HEK293 (cell line): Measurements from ENCODE around the gene PID1.

Experiments used
- CTCF ChIA-PET: fragments of 350-600 bp; formaldehyde crosslinking; extraction: SDS; loops from one replicate; lab custom pipeline; 2021; ENCODE audit warnings: antibody characterized with exemption; lab: Yijun Ruan, JAX
- POLR2A ChIA-PET: fragments of 300-600 bp; formaldehyde crosslinking; extraction: SDS; loops from one replicate; lab custom pipeline; 2020; ENCODE audit warnings: antibody characterized with exemption, inconsistent platforms; lab: Yijun Ruan, JAX
- H3K27ac ChIP-seq: fragments of 200-500 bp; sonication (Bioruptor generic); 2 replicates; pipeline ENCODE4 v1.5.1; 2014; ENCODE audit warnings: low read depth, low read length, control low read depth, inconsistent platforms; ENCODE audit errors: extremely low read depth
- H3K36me3 ChIP-seq, 2 experiments: fragments of 200-500 bp in 1 of 2; sonication (Bioruptor generic) in 1 of 2; 1 replicate in 1 of 2; 2 replicates in 1 of 2; pipeline ENCODE4 v1.5.1; 2014 to 2017; ENCODE audit warnings: inconsistent platforms in 2 of 2, low read length in 2 of 2; ENCODE audit not compliant: control insufficient read depth in 2 of 2, insufficient read depth in 1 of 2
- H3K4me1 ChIP-seq: fragments of 200-500 bp; sonication (Bioruptor generic); 2 replicates; pipeline ENCODE4 v1.5.1; 2014; ENCODE audit warnings: mild to moderate bottlenecking, low read length, inconsistent platforms; ENCODE audit not compliant: control insufficient read depth, insufficient read depth
- H3K4me3 ChIP-seq: 2 replicates; pipeline ENCODE4 v1.5.1; 2011; ENCODE audit warnings: low read depth, mild to moderate bottlenecking, control low read depth, low read length, moderate library complexity
- H3K9me3 ChIP-seq: fragments of 200-500 bp; sonication (Bioruptor generic); 2 replicates; pipeline ENCODE4 v1.5.1; 2014; ENCODE audit warnings: low read depth, low read length, inconsistent platforms; ENCODE audit not compliant: control insufficient read depth, insufficient read depth
- CTCF ChIP-seq: fragments of 450-650 bp; formaldehyde crosslinking; IDR thresholded peaks from 2 replicates; pipeline ENCODE4 v1.5.1; 2016; ENCODE audit warnings: missing biosample characterization, missing genetic modification characterization
- HIC1 ChIP-seq: fragments of 450-650 bp; formaldehyde crosslinking; IDR thresholded peaks from 2 replicates; pipeline ENCODE4 v1.5.1; 2016; ENCODE audit warnings: missing biosample characterization, missing genetic modification characterization
- KLF16 ChIP-seq: fragments of 450-650 bp; formaldehyde crosslinking; IDR thresholded peaks from 2 replicates; pipeline ENCODE4 v1.5.1; 2017; ENCODE audit warnings: missing biosample characterization, missing genetic modification characterization
- MYNN ChIP-seq: fragments of 450-650 bp; formaldehyde crosslinking; IDR thresholded peaks from 2 replicates; pipeline ENCODE4 v1.5.1; 2016; ENCODE audit warnings: missing biosample characterization, missing genetic modification characterization, borderline replicate concordance
- RBAK ChIP-seq: fragments of 450-650 bp; formaldehyde crosslinking; IDR thresholded peaks from 2 replicates; pipeline ENCODE4 v1.5.1; 2016; ENCODE audit warnings: missing biosample characterization, missing genetic modification characterization
- TCF7L2 ChIP-seq: IDR thresholded peaks from 2 replicates; pipeline ENCODE4 v1.6.1; 2011; ENCODE audit warnings: low read depth, mild to moderate bottlenecking, inconsistent platforms, low read length, moderate library complexity, borderline replicate concordance
- YY2 ChIP-seq: fragments of 450-650 bp; formaldehyde crosslinking; IDR thresholded peaks from 2 replicates; pipeline ENCODE4 v1.5.1; 2016; ENCODE audit warnings: missing biosample characterization, missing genetic modification characterization
- ZBTB44 ChIP-seq: fragments of 450-650 bp; IDR thresholded peaks from 2 replicates; pipeline ENCODE4 v1.5.1; 2018; ENCODE audit warnings: missing biosample characterization, mild to moderate bottlenecking, missing genetic modification characterization
- ZNF10 ChIP-seq: fragments of 450-650 bp; formaldehyde crosslinking; IDR thresholded peaks from 2 replicates; pipeline ENCODE4 v1.5.1; 2017; ENCODE audit warnings: missing biosample characterization, missing genetic modification characterization
- ZNF121 ChIP-seq: fragments of 450-650 bp; formaldehyde crosslinking; IDR thresholded peaks from 2 replicates; pipeline ENCODE4 v1.5.1; 2016; ENCODE audit warnings: missing biosample characterization, missing genetic modification characterization
- ZNF148 ChIP-seq: fragments of 450-650 bp; formaldehyde crosslinking; IDR thresholded peaks from 2 replicates; pipeline ENCODE4 v1.5.0; 2017; ENCODE audit warnings: missing biosample characterization, missing genetic modification characterization, borderline replicate concordance
- ZNF155 ChIP-seq: fragments of 450-650 bp; formaldehyde crosslinking; IDR thresholded peaks from 2 replicates; pipeline ENCODE4 v1.5.1; 2016; ENCODE audit warnings: missing biosample characterization, missing genetic modification characterization
- ZNF169 ChIP-seq: fragments of 450-650 bp; formaldehyde crosslinking; IDR thresholded peaks from 2 replicates; pipeline ENCODE4 v1.5.1; 2016; ENCODE audit warnings: missing biosample characterization, missing genetic modification characterization
- ZNF174 ChIP-seq: fragments of 450-650 bp; formaldehyde crosslinking; IDR thresholded peaks from 2 replicates; pipeline ENCODE4 v1.5.0; 2017; ENCODE audit warnings: missing biosample characterization, mild to moderate bottlenecking, missing genetic modification characterization
- ZNF292 ChIP-seq: fragments of 450-650 bp; formaldehyde crosslinking; IDR thresholded peaks from 2 replicates; pipeline ENCODE4 v1.5.1; 2016; ENCODE audit warnings: low read depth, missing biosample characterization, missing genetic modification characterization, borderline replicate concordance
- ZNF398 ChIP-seq: fragments of 450-650 bp; formaldehyde crosslinking; IDR thresholded peaks from 2 replicates; pipeline ENCODE4 v1.5.1; 2017; ENCODE audit warnings: missing biosample characterization, missing genetic modification characterization
- ZNF404 ChIP-seq: fragments of 450-650 bp; formaldehyde crosslinking; IDR thresholded peaks from 2 replicates; pipeline ENCODE4 v1.5.1; 2017; ENCODE audit warnings: missing biosample characterization, missing genetic modification characterization
- ZNF416 ChIP-seq: fragments of 450-650 bp; formaldehyde crosslinking; IDR thresholded peaks from 2 replicates; pipeline ENCODE4 v1.5.1; 2016; ENCODE audit warnings: missing biosample characterization, missing genetic modification characterization
- ZNF426 ChIP-seq: fragments of 450-650 bp; formaldehyde crosslinking; IDR thresholded peaks from 2 replicates; pipeline ENCODE4 v1.5.1; 2017; ENCODE audit warnings: missing biosample characterization, missing genetic modification characterization, mild to moderate bottlenecking, inconsistent platforms, moderate library complexity
- ZNF521 ChIP-seq: fragments of 450-650 bp; formaldehyde crosslinking; IDR thresholded peaks from 2 replicates; pipeline ENCODE4 v1.5.1; 2017; ENCODE audit warnings: missing biosample characterization, mild to moderate bottlenecking, missing genetic modification characterization
- ZNF555 ChIP-seq: fragments of 450-650 bp; formaldehyde crosslinking; conservative IDR thresholded peaks from 2 replicates; pipeline ENCODE4 v1.5.1; 2017; ENCODE audit warnings: missing biosample characterization, mild to moderate bottlenecking, missing genetic modification characterization, inconsistent platforms
- ZNF571 ChIP-seq: fragments of 450-650 bp; formaldehyde crosslinking; IDR thresholded peaks from 2 replicates; pipeline ENCODE4 v1.5.0; 2017; ENCODE audit warnings: missing biosample characterization, missing genetic modification characterization
- ZNF776 ChIP-seq: fragments of 450-650 bp; formaldehyde crosslinking; IDR thresholded peaks from 2 replicates; pipeline ENCODE4 v1.5.0; 2017; ENCODE audit warnings: missing biosample characterization, missing genetic modification characterization, borderline replicate concordance
- ZSCAN16 ChIP-seq: fragments of 450-650 bp; formaldehyde crosslinking; IDR thresholded peaks from 2 replicates; pipeline ENCODE4 v1.5.1; 2016; ENCODE audit warnings: missing biosample characterization, missing genetic modification characterization
- ZSCAN30 ChIP-seq: fragments of 450-650 bp; IDR thresholded peaks from 2 replicates; pipeline ENCODE4 v1.5.1; 2018; ENCODE audit warnings: missing biosample characterization, mild to moderate bottlenecking, missing genetic modification characterization, moderate library complexity

Gene PID1

GRCh38 chr2:229137639-229138038 lies 133.4 kb downstream of the PID1 start:
- H3K36me3 ChIP-seq: no peaks in the 10 kb centered on the region
- no peak overlapping the region for H3K27ac ChIP-seq
- H3K4me1 ChIP-seq: no peaks in the 10 kb centered on the region
- no peaks in the 10 kb centered on the region for H3K9me3 ChIP-seq
- TF ChIP-seq ZNF10 (no peak), ZNF398 (tag by site-specific recombination) (no peak), ZBTB44 (tag by site-specific recombination) (no peak), ZNF555 (tag by site-specific recombination) (no peak), ZSCAN30 (tag by site-specific recombination) (no peak), ZSCAN16 (tag by site-specific recombination) (no peak), ZNF404 (tag by site-specific recombination) (no peak), RBAK (tag by site-specific recombination) (no peak), ZNF292 (tag by site-specific recombination) (no peak), KLF16 (tag by site-specific recombination) (no peak)
- ChIA-PET POLR2A (no interaction called here), CTCF (no interaction called here)
- no peak overlapping the region for H3K4me3 ChIP-seq

GRCh38 chr2:229137066-229137465 lies 134.0 kb downstream of the PID1 start:
- H3K36me3 ChIP-seq: no peaks in the 10 kb centered on the region
- POLR2A ChIA-PET: no interaction called here
- TF ChIP-seq ZNF571 (tag by site-specific recombination) (no peak), TCF7L2 (no peak), ZNF776 (tag by site-specific recombination) (no peak), ZNF148 (tag by site-specific recombination) (no peak), ZNF426 (tag by site-specific recombination) (no peak), ZNF121 (no peak), ZNF155 (tag by site-specific recombination) (no peak), ZNF521 (tag by site-specific recombination) (no peak), HIC1 (tag by site-specific recombination) (no peak), CTCF (tag by site-specific recombination) (no peak), ZNF174 (no peak), ZSCAN30 (tag by site-specific recombination) (no peak), ZNF292 (tag by site-specific recombination) (no peak), YY2 (tag by site-specific recombination) (no peak), MYNN (tag by site-specific recombination) (no peak), ZNF169 (tag by site-specific recombination) (no peak), ZNF416 (no peak)

More at GRCh38 chr2:229137066-229137465, 134.0 kb downstream of the PID1 start:
- no peaks in the 10 kb centered on the region for H3K4me1 ChIP-seq
- H3K27ac ChIP-seq: no peak overlapping the region
- CTCF ChIA-PET: no interaction called here
- no peak overlapping the region for H3K4me3 ChIP-seq
- H3K9me3 ChIP-seq: no peaks in the 10 kb centered on the region
